ENCODE measurements around the gene LILRB5.
A peak's percentile ranks its signal among the peaks of the same experiment; 100 is the strongest.
"Not testable (repeated sequence)": the region's sequence is repeated elsewhere in the genome, so short reads cannot be mapped to it uniquely, and the experiment has no call there.

LILRB5 gene

GRCh38 chr19:54209811-54210494 is 47.1 kb downstream of the LILRB5 start:
- no peak for DNase-seq

GRCh38 chr19:54209058-54209810 is 47.8 kb downstream of the LILRB5 start:
- no peak for DNase-seq

GRCh38 chr19:54208784-54209057 is 48.4 kb downstream of the LILRB5 start:
- no peak for DNase-seq

GRCh38 chr19:54207983-54208783 is 48.9 kb downstream of the LILRB5 start:
- peak; percentile 50 for DNase-seq

- DNase-seq = no peak
These were observed 49.4 kb downstream of the LILRB5 start for GRCh38 chr19:54207676-54207982.

- not testable (repeated sequence) for DNase-seq
These were observed 49.9 kb downstream of the LILRB5 start for GRCh38 chr19:54207193-54207592.

- no peak for DNase-seq
These were observed 50.3 kb downstream of the LILRB5 start for GRCh38 chr19:54206831-54207177.

GRCh38 chr19:54206030-54206830 is 50.8 kb downstream of the LILRB5 start:
- DNase-seq = no peak

GRCh38 chr19:54204767-54205468 is 52.2 kb downstream of the LILRB5 start:
- DNase-seq = no peak

GRCh38 chr19:54203151-54203611 is 53.9 kb downstream of the LILRB5 start:
- DNase-seq = no peak

- DNase-seq = no peak
These were observed 55.1 kb downstream of the LILRB5 start for GRCh38 chr19:54201980-54202379.

GRCh38 chr19:54201172-54201701 is 55.8 kb downstream of the LILRB5 start:
- DNase-seq = peak; percentile 12
